Measurements from ENCODE around the gene TSHZ1. TPM values are rescaled to one million over a fixed set of nuclear protein-coding genes. Genes with fewer than 3 reads are reported as not detected.
A peak's percentile ranks its signal among the peaks of the same experiment; 100 is the strongest.

The TSHZ1 gene
- total and polyA plus RNA-seq, 4 donors: 6.2 to 19.9 (median 11.2) TPM

- H3K9ac ChIP-seq (ENCODE audit: insufficient read depth in 1 of 2, low read length in 2 of 2): no peak overlapping the region
- no peak for DNase-seq
- no peak overlapping the region for H3K27ac ChIP-seq (ENCODE audit: low read depth in 1 of 2, low read length in 1 of 2)
- no peaks in the 10 kb centered on the region for H3K9me3 ChIP-seq (ENCODE audit: control insufficient read depth in 4 of 4, insufficient read depth in 3 of 4, low read length in 3 of 4)
- H3K4me3 ChIP-seq: no peak overlapping the region
- H3K4me1 ChIP-seq (ENCODE audit: control insufficient read depth in 5 of 5, insufficient read depth in 5 of 5, low read length in 5 of 5): peaks cover 0 to 46% (median 8%) of the 10 kb centered on the region in 5 donors
- H3K27me3 ChIP-seq (ENCODE audit: control insufficient read depth in 3 of 3, insufficient read depth in 3 of 3, low read length in 2 of 3): no peaks in the 10 kb centered on the region
- TF ChIP-seq, protein P1, sequence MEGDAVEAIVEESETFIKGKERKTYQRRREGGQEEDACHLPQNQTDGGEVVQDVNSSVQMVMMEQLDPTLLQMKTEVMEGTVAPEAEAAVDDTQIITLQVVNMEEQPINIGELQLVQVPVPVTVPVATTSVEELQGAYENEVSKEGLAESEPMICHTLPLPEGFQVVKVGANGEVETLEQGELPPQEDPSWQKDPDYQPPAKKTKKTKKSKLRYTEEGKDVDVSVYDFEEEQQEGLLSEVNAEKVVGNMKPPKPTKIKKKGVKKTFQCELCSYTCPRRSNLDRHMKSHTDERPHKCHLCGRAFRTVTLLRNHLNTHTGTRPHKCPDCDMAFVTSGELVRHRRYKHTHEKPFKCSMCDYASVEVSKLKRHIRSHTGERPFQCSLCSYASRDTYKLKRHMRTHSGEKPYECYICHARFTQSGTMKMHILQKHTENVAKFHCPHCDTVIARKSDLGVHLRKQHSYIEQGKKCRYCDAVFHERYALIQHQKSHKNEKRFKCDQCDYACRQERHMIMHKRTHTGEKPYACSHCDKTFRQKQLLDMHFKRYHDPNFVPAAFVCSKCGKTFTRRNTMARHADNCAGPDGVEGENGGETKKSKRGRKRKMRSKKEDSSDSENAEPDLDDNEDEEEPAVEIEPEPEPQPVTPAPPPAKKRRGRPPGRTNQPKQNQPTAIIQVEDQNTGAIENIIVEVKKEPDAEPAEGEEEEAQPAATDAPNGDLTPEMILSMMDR (IDR thresholded peaks at IDR 0.05; ENCODE audit: control extremely low read depth, extremely low read depth): no peak
- 91 to 94% methylated on average over 9 of the region's 9 CpGs for WGBS, 2 donors
- H3K36me3 ChIP-seq (ENCODE audit: control insufficient read depth in 4 of 4, insufficient read depth in 4 of 4, low read length in 4 of 4): peaks cover 0 to 3% (median 0%) of the 10 kb centered on the region in 4 donors
- ATAC-seq (ENCODE audit: insufficient read depth, low FRiP score): no peak
Measured at GRCh38 chr18:75261430-75262223, 51.0 kb downstream of the TSHZ1 start.

DNA sequence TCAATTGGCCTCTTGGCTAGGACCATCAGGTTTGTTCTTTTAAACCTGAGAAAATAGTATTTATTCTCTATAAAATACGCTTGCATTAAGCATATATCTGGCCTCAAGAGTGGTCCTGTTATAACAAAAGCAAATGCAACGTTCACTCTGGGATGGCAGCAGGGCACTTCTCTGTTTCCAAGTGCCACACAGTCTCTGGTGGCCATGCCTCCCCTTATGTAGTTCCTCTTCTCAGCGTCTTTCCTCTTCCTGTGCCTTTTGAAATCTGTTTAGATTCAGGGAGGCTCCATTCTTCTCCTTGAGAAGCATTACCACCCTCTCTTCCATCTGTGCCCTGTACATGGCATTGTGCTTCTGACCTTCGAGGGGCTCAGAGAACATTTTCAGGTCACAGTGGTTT is 51.9 kb downstream of the TSHZ1 start:
- Histone ChIP-seq H3K9me3 (ENCODE audit: control insufficient read depth in 4 of 4, insufficient read depth in 3 of 4, low read length in 3 of 4) (no peaks in the 10 kb centered on the region), H3K9ac (ENCODE audit: insufficient read depth in 1 of 2, low read length in 2 of 2) (no peak overlapping the region), H3K36me3 (ENCODE audit: control insufficient read depth in 4 of 4, insufficient read depth in 4 of 4, low read length in 4 of 4) (peaks cover 0 to 3% (median 0%) of the 10 kb centered on the region in 4 donors), H3K27me3 (ENCODE audit: control insufficient read depth in 3 of 3, insufficient read depth in 3 of 3, low read length in 2 of 3) (no peaks in the 10 kb centered on the region), H3K4me3 (no peak overlapping the region), H3K27ac (ENCODE audit: low read depth in 1 of 2, low read length in 1 of 2) (no peak overlapping the region), H3K4me1 (ENCODE audit: control insufficient read depth in 5 of 5, insufficient read depth in 5 of 5, low read length in 5 of 5) (peaks cover 0 to 37% (median 8%) of the 10 kb centered on the region in 5 donors)
- 50 to 79% methylated on average over 4 of the region's 4 CpGs for WGBS, 2 donors
- ATAC-seq (ENCODE audit: insufficient read depth, low FRiP score): no peak
- TF ChIP-seq, protein P1 (IDR thresholded peaks at IDR 0.05; ENCODE audit: control extremely low read depth, extremely low read depth): no peak
- no peak for DNase-seq

- Histone ChIP-seq H3K9ac (ENCODE audit: insufficient read depth in 1 of 2, low read length in 2 of 2) (no peak overlapping the region), H3K4me1 (ENCODE audit: control insufficient read depth in 5 of 5, insufficient read depth in 5 of 5, low read length in 5 of 5) (peaks cover 3 to 40% (median 7%) of the 10 kb centered on the region in 5 donors), H3K9me3 (ENCODE audit: control insufficient read depth in 4 of 4, insufficient read depth in 3 of 4, low read length in 3 of 4) (no peaks in the 10 kb centered on the region), H3K27ac (ENCODE audit: low read depth in 1 of 2, low read length in 1 of 2) (no peak overlapping the region), H3K27me3 (ENCODE audit: control insufficient read depth in 3 of 3, insufficient read depth in 3 of 3, low read length in 2 of 3) (no peaks in the 10 kb centered on the region), H3K4me3 (no peak overlapping the region), H3K36me3 (ENCODE audit: control insufficient read depth in 4 of 4, insufficient read depth in 4 of 4, low read length in 4 of 4) (peaks cover 0 to 3% (median 0%) of the 10 kb centered on the region in 4 donors)
- WGBS, 2 donors: 75 to 80% methylated on average over 6 of the region's 6 CpGs
- no peak for ATAC-seq (ENCODE audit: insufficient read depth, low FRiP score)
- TF ChIP-seq, protein P1 (IDR thresholded peaks at IDR 0.05; ENCODE audit: control extremely low read depth, extremely low read depth): no peak
- DNase-seq: peak in 2 of 3 donors; percentile 35 to 37
Measured at GRCh38 chr18:75264195-75264594, 53.6 kb downstream of the TSHZ1 start.
